ENCODE data around the gene MGP.

MGP gene

DNA sequence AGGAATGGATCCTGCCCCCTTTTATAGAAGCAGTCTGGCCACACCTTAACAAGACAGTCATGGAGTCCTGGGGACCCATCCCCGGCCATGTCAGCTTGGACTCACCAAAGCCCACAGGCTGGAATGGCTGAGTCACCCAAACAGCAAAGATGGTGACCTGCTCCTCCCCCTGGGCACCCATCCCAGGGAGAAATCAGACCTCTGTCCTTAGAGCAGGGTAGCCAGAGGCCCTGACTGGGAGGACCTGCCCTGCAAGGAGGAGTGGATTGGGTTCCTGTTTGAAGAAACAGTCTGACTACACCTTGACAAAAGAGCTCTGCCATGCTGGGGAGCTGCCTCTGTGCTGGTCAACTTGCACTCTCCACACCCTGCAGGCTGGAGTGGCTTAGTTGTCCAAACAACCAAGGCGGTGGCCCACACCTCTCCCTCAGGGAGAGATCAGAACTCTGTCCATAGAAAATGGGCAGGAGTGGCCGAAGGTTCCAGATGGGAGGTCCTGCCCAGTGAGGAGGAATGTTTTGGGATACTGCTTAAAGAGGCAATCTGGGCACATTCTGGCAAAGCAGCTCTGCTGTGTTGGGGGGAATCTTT, 16.6 kb downstream of the MGP start:
- TF ChIP-seq GLIS3 (CRISPR knock-in tag; IDR thresholded peaks at IDR 0.05) (no peak), ZFP3 (CRISPR knock-in tag; IDR thresholded peaks at IDR 0.05) (no peak), ARNTL (CRISPR knock-in tag; IDR thresholded peaks at IDR 0.05; ENCODE audit: borderline replicate concordance, low read depth) (no peak), TOX (CRISPR knock-in tag; IDR thresholded peaks at IDR 0.05; ENCODE audit: borderline replicate concordance) (no peak), TCF4 (CRISPR knock-in tag; IDR thresholded peaks at IDR 0.05; ENCODE audit: borderline replicate concordance) (no peak), BACH2 (CRISPR knock-in tag; IDR thresholded peaks at IDR 0.05; ENCODE audit: borderline replicate concordance) (no peak), PPARA (CRISPR knock-in tag; IDR thresholded peaks at IDR 0.05; ENCODE audit: borderline replicate concordance) (no peak)
- no peak for ATAC-seq

- no peak for ATAC-seq
- TF ChIP-seq ARNTL (CRISPR knock-in tag; IDR thresholded peaks at IDR 0.05; ENCODE audit: borderline replicate concordance, low read depth) (no peak), BACH2 (CRISPR knock-in tag; IDR thresholded peaks at IDR 0.05; ENCODE audit: borderline replicate concordance) (no peak), CSDC2 (CRISPR knock-in tag; IDR thresholded peaks at IDR 0.05) (no peak), ESRRG (CRISPR knock-in tag; IDR thresholded peaks at IDR 0.05) (no peak), ZNF565 (CRISPR knock-in tag; conservative IDR thresholded peaks at IDR 0.05; ENCODE audit: low read depth) (no peak), ZFP3 (CRISPR knock-in tag; IDR thresholded peaks at IDR 0.05) (no peak), ZNF8 (CRISPR knock-in tag; IDR thresholded peaks at IDR 0.05) (no peak), PPARA (CRISPR knock-in tag; IDR thresholded peaks at IDR 0.05; ENCODE audit: borderline replicate concordance) (no peak), PATZ1 (CRISPR knock-in tag; IDR thresholded peaks at IDR 0.05; ENCODE audit: borderline replicate concordance) (no peak), ZC3H10 (CRISPR knock-in tag; IDR thresholded peaks at IDR 0.05) (no peak), OSR1 (CRISPR knock-in tag; IDR thresholded peaks at IDR 0.05) (no peak), ZFP30 (CRISPR knock-in tag; IDR thresholded peaks at IDR 0.05) (no peak), GLIS3 (CRISPR knock-in tag; IDR thresholded peaks at IDR 0.05) (no peak), ZNF70 (CRISPR knock-in tag; IDR thresholded peaks at IDR 0.05) (no peak), TCF4 (CRISPR knock-in tag; IDR thresholded peaks at IDR 0.05; ENCODE audit: borderline replicate concordance) (no peak), TOX (CRISPR knock-in tag; IDR thresholded peaks at IDR 0.05; ENCODE audit: borderline replicate concordance) (no peak)
- TF ChIP-seq, protein P1, sequence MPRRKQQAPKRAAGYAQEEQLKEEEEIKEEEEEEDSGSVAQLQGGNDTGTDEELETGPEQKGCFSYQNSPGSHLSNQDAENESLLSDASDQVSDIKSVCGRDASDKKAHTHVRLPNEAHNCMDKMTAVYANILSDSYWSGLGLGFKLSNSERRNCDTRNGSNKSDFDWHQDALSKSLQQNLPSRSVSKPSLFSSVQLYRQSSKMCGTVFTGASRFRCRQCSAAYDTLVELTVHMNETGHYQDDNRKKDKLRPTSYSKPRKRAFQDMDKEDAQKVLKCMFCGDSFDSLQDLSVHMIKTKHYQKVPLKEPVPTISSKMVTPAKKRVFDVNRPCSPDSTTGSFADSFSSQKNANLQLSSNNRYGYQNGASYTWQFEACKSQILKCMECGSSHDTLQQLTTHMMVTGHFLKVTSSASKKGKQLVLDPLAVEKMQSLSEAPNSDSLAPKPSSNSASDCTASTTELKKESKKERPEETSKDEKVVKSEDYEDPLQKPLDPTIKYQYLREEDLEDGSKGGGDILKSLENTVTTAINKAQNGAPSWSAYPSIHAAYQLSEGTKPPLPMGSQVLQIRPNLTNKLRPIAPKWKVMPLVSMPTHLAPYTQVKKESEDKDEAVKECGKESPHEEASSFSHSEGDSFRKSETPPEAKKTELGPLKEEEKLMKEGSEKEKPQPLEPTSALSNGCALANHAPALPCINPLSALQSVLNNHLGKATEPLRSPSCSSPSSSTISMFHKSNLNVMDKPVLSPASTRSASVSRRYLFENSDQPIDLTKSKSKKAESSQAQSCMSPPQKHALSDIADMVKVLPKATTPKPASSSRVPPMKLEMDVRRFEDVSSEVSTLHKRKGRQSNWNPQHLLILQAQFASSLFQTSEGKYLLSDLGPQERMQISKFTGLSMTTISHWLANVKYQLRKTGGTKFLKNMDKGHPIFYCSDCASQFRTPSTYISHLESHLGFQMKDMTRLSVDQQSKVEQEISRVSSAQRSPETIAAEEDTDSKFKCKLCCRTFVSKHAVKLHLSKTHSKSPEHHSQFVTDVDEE (CRISPR knock-in tag; IDR thresholded peaks at IDR 0.05): no peak
- TF ChIP-seq, protein P2, sequence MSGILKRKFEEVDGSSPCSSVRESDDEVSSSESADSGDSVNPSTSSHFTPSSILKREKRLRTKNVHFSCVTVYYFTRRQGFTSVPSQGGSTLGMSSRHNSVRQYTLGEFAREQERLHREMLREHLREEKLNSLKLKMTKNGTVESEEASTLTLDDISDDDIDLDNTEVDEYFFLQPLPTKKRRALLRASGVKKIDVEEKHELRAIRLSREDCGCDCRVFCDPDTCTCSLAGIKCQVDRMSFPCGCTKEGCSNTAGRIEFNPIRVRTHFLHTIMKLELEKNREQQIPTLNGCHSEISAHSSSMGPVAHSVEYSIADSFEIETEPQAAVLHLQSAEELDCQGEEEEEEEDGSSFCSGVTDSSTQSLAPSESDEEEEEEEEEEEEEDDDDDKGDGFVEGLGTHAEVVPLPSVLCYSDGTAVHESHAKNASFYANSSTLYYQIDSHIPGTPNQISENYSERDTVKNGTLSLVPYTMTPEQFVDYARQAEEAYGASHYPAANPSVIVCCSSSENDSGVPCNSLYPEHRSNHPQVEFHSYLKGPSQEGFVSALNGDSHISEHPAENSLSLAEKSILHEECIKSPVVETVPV (CRISPR knock-in tag; IDR thresholded peaks at IDR 0.05): no peak
- TF ChIP-seq, protein P3, sequence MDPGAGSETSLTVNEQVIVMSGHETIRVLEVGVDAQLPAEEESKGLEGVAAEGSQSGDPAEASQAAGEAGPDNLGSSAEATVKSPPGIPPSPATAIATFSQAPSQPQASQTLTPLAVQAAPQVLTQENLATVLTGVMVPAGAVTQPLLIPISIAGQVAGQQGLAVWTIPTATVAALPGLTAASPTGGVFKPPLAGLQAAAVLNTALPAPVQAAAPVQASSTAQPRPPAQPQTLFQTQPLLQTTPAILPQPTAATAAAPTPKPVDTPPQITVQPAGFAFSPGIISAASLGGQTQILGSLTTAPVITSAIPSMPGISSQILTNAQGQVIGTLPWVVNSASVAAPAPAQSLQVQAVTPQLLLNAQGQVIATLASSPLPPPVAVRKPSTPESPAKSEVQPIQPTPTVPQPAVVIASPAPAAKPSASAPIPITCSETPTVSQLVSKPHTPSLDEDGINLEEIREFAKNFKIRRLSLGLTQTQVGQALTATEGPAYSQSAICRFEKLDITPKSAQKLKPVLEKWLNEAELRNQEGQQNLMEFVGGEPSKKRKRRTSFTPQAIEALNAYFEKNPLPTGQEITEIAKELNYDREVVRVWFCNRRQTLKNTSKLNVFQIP (CRISPR knock-in tag; IDR thresholded peaks at IDR 0.05; ENCODE audit: borderline replicate concordance, low read depth): no peak
- TF ChIP-seq, protein P4, sequence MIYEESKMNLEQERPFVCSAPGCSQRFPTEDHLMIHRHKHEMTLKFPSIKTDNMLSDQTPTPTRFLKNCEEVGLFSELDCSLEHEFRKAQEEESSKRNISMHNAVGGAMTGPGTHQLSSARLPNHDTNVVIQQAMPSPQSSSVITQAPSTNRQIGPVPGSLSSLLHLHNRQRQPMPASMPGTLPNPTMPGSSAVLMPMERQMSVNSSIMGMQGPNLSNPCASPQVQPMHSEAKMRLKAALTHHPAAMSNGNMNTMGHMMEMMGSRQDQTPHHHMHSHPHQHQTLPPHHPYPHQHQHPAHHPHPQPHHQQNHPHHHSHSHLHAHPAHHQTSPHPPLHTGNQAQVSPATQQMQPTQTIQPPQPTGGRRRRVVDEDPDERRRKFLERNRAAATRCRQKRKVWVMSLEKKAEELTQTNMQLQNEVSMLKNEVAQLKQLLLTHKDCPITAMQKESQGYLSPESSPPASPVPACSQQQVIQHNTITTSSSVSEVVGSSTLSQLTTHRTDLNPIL (CRISPR knock-in tag; IDR thresholded peaks at IDR 0.05; ENCODE audit: low read depth): no peak
These were observed 25.2 kb downstream of the MGP start for GRCh38 chr12:14860490-14860889.

DNA sequence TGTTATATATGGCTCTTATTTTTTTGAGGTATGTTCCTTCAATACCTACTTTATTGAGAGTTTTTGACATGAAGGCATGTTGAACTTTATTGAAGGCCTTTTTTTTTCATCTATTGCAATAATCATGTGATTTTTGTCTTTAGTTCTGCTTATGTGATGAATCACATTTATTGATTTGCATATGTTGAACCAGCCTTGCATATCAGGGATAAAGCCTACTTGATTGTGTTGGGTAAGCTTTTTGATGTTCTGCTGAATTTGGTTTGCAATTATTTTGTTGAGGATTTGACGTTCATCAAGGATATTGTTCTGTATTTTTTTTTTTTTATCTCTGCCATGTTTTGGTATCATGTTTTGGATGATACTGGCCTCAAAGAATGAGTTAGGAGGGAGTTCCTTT, 27.1 kb downstream of the MGP start:
- no peak for ATAC-seq
- no peak for TF ChIP-seq ZNF565 (CRISPR knock-in tag; conservative IDR thresholded peaks at IDR 0.05; ENCODE audit: low read depth)

All from SK-N-SH treated with all-trans-retinoic acid at 6 μM for 48 hours (cell line).